ENCODE data around the gene KLK11. TPM values are rescaled to one million over a fixed set of nuclear protein-coding genes. Genes with fewer than 3 reads are reported as not detected.

KLK11 gene
- not detected in 2 replicates for total RNA-seq

GRCh38 chr19:51026554-51026831 is at the start of gene KLK11:
Gene KLK11, minus strand, starts transcription at chr19:51026616. Its CDS starts 985 bp downstream, at chr19:51025631.

GRCh38 chr19:51064534-51065220 is 38.3 kb upstream of the KLK11 start, which contains the start of gene KLK13:
Gene KLK13, minus strand, starts transcription at chr19:51065092. Its CDS starts 25 bp downstream, at chr19:51065067.

GRCh38 chr19:51034704-51035103 is 8.3 kb upstream of the KLK11 start, which contains the start of gene KLK12:
Gene KLK12, minus strand, starts transcription at chr19:51035002. Its CDS starts 381 bp downstream, at chr19:51034621.

GRCh38 chr19:51019544-51019925 is 6.9 kb downstream of the KLK11 start, which contains the start of gene KLK10:
Gene KLK10, minus strand, starts transcription at chr19:51019709. Its CDS starts 579 bp downstream, at chr19:51019130.

GRCh38 chr19:51001515-51001914 is 24.9 kb downstream of the KLK11 start, which contains the start of gene KLK8:
Gene KLK8, minus strand, starts transcription at chr19:51001604. Its CDS starts 437 bp downstream, at chr19:51001167.

GRCh38 chr19:50983625-50984292 is 42.7 kb downstream of the KLK11 start, which contains the start of gene KLK7:
Gene KLK7, minus strand, starts transcription at chr19:50983917. Its CDS starts 1,518 bp downstream, at chr19:50982399.

Other genes with a start within 250 kb of the KLK11 start
- not detected in 2 replicates for gene ACP4, start 236.2 kb downstream of the KLK11 start, total RNA-seq
- not detected in 2 replicates for gene KLK1, start 202.8 kb downstream of the KLK11 start, total RNA-seq
- not detected in 2 replicates for gene KLK15, start 193.0 kb downstream of the KLK11 start, total RNA-seq
- not detected in 2 replicates for gene KLK3, start 171.7 kb downstream of the KLK11 start, total RNA-seq
- gene KLK2, start 153.2 kb downstream of the KLK11 start, total RNA-seq: not detected in 2 replicates
- gene KLK4, start 115.2 kb downstream of the KLK11 start, total RNA-seq: not detected in 2 replicates
- gene KLK5, start 73.6 kb downstream of the KLK11 start, total RNA-seq: not detected in 2 replicates
- not detected in 2 replicates for gene KLK6, start 57.0 kb downstream of the KLK11 start, total RNA-seq
- gene KLK7, start 42.7 kb downstream of the KLK11 start, total RNA-seq: not detected in 2 replicates
- gene KLK8, start 25.0 kb downstream of the KLK11 start, total RNA-seq: not detected in 2 replicates
- not detected in 2 replicates for gene KLK10, start 6.9 kb downstream of the KLK11 start, total RNA-seq
- not detected in 2 replicates for gene KLK12, start 8.4 kb upstream of the KLK11 start, total RNA-seq
- gene KLK13, start 38.5 kb upstream of the KLK11 start, total RNA-seq: not detected in 2 replicates
- not detected in 2 replicates for gene KLK14, start 56.3 kb upstream of the KLK11 start, total RNA-seq
- gene CTU1, start 81.8 kb upstream of the KLK11 start, total RNA-seq: 8.6 and 8.7 TPM in 2 replicates
- not detected in 2 replicates for gene SIGLEC9, start 98.3 kb upstream of the KLK11 start, total RNA-seq
- not detected in 2 replicates for gene SIGLEC7, start 115.7 kb upstream of the KLK11 start, total RNA-seq
- not detected in 2 replicates for gene CD33, start 198.5 kb upstream of the KLK11 start, total RNA-seq
- not detected in 2 replicates for gene SIGLECL1, start 224.5 kb upstream of the KLK11 start, total RNA-seq

Measured in smooth muscle cell of the umbilical artery (primary cell).